ENCODE measurements around the gene ZNF532. TPM values are rescaled to one million over a fixed set of nuclear protein-coding genes. Genes with fewer than 3 reads are reported as not detected.

ZNF532 gene
- total RNA-seq, 1 donor: 42.6 TPM

DNA sequence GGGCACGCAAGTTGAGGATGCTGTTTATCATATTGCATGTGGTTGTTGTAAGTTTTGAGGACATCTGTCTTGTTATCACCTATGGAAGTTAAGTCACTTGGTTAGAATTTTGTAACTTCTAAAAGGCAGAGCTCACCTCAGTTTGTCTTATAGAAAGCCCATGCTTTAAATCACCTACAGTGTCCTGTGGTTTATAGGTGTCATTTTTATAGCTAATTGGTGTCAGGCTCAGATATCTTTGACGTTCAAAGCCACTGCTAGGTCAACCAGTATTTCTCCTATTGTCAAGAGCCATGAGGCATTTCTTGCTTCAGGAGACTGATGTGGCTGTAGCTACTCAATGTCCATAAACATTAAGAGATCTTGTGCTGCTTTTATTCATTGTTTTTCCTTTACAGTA, 16.8 kb downstream of the ZNF532 start:
- no peak for DNase-seq (ENCODE audit: low read depth)
- TF ChIP-seq, protein P1, sequence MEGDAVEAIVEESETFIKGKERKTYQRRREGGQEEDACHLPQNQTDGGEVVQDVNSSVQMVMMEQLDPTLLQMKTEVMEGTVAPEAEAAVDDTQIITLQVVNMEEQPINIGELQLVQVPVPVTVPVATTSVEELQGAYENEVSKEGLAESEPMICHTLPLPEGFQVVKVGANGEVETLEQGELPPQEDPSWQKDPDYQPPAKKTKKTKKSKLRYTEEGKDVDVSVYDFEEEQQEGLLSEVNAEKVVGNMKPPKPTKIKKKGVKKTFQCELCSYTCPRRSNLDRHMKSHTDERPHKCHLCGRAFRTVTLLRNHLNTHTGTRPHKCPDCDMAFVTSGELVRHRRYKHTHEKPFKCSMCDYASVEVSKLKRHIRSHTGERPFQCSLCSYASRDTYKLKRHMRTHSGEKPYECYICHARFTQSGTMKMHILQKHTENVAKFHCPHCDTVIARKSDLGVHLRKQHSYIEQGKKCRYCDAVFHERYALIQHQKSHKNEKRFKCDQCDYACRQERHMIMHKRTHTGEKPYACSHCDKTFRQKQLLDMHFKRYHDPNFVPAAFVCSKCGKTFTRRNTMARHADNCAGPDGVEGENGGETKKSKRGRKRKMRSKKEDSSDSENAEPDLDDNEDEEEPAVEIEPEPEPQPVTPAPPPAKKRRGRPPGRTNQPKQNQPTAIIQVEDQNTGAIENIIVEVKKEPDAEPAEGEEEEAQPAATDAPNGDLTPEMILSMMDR (IDR thresholded peaks at IDR 0.05; ENCODE audit: insufficient read depth, low read length): no peak

DNA sequence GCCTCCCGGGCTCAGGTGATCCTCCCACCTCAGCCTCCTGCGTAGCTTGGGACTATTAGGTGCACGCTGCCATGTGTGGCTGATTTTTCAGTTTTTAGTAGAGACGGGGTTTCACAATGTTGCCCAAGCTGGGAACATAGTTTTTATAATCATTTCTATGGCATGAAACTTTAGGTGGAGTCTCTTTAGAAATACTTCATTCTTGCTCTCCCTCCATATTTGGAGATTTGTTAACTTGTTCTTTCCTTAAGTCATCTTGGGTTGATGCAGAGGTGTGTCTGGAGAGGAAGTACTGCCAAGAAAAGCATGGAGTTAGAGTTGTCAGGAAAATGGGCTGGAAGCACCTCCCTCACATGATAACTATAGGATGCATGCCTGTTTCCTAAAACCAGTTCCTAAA, 17.4 kb downstream of the ZNF532 start:
- no peak overlapping the region for H3K4me3 ChIP-seq (ENCODE audit: low read depth, low read length)
- DNase-seq (ENCODE audit: low read depth): peak; percentile 77
- TF ChIP-seq, protein P1 (IDR thresholded peaks at IDR 0.05; ENCODE audit: insufficient read depth, low read length): no peak

More for the DNA sequence above, 16.8 kb downstream of the ZNF532 start:
- H3K4me3 ChIP-seq (ENCODE audit: low read depth, low read length): no peak overlapping the region

DNA sequence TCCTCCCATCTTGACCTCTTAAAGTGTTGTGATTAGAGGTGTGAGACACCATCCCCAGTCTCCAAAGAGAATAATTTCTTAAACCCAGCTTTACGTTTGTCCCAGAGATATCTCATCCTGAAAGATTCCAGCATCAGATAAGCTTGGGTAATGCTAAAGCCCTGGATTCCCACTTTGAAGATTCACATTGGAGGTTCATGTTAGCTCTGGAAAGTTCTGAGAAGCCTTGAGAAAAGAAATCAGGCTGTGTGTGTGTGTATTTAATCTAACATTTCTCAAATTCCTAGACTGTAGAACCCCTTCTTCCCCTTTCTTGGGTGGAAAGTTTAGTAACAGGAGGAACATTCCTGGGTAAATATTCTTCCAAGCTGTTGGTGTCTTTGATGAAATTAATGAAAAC, 18.0 kb downstream of the ZNF532 start:
- TF ChIP-seq, protein P1 (IDR thresholded peaks at IDR 0.05; ENCODE audit: insufficient read depth, low read length): no peak
- H3K4me3 ChIP-seq (ENCODE audit: low read depth, low read length): no peak overlapping the region
- DNase-seq (ENCODE audit: low read depth): no peak

DNA sequence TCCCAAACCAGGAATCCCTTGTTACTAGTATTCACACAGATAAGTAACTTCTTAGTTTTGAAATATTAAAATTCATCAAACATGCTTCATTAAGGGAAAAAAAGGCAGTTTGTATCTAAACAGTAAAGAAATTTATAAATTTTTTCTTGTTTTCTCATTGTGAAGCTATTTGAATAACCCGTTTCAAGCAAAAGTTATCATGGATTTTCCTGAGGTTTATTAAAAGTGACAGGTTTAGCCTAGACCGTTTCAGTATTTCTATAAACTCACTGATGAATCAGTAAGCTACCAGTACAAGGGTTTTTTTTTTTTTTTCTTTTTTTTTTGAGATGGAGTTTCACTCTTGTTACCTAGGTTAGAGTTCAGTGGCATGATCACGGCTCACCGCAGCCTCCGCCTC, 20.0 kb downstream of the ZNF532 start:
- TF ChIP-seq, protein P1 (IDR thresholded peaks at IDR 0.05; ENCODE audit: insufficient read depth, low read length): no peak
- no peak overlapping the region for H3K4me3 ChIP-seq (ENCODE audit: low read depth, low read length)
- no peak for DNase-seq (ENCODE audit: low read depth)

DNA sequence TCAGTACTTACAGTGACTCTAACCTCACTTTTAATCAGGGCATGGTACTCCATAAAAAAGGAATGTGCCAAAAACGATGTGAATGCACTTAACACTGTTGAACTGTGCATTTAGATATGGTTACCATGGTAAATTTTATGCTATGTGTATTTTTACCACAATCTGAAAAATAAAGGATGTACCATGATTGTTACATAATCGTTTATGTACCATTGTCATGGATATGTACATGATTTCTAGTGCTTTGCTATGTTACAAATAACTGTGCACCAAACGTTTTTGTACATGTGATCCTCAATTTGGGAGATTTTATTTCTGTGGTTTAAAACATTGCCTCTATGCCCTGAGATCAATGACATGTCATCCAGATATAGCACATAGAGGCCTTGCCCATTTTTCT, 21.8 kb downstream of the ZNF532 start:
- TF ChIP-seq, protein P1 (IDR thresholded peaks at IDR 0.05; ENCODE audit: insufficient read depth, low read length): no peak
- no peak overlapping the region for H3K4me3 ChIP-seq (ENCODE audit: low read depth, low read length)
- DNase-seq (ENCODE audit: low read depth): no peak

DNA sequence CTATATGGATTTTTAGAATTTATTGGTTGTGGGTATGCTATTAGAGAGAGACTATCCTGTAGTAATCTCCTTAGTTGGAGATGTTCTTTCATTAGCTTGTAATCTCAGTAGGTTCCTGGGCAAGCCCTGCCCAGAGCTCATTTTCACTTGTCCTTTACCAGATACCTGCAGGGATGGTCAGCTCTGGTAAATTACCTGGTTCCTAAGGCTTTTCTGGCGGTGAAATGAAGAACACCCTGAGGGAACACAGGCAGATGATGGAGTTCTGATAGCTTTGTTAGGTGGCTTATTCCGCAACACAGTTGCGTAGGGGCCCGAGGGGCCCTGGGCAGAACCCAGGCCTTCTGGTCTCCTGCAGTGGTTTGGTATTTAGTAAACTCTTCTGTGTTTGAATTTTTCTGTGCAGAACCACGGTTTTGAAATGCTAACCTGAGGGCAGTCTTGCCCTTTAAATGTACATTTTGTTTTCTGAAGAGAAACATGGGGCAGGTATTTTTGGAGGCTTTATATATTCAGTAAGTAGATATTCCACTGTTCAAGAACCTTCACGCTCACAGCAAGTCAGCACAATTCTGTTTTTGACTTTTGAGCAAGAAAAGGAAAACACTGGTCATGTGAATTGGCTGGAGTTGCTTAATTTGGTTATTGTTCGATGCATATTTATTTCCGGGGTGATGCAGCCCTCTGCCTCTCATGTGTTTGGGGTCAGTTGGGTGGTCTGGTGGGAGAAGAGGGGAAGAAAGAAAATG, 22.4 kb downstream of the ZNF532 start:
- TF ChIP-seq, protein P1 (IDR thresholded peaks at IDR 0.05; ENCODE audit: insufficient read depth, low read length): no peak
- no peak overlapping the region for H3K4me3 ChIP-seq (ENCODE audit: low read depth, low read length)
- no peak for DNase-seq (ENCODE audit: low read depth)

DNA sequence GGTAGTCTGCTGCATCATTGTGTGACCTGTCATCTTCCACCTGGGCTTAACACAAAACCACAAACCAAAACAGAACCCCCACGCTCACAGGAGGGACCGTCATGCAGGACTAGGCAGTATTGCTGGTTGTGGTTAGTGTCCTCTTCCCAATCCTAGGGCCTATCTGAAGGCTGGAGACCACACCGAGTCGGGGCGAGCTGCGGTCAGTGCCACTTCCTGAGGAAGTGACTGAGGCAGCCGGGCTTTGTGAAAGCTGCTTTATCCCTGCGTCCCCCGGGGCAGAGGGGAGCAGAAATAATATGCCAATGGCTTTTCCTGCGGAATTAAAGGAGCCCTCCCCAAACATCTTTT, 22.9 kb downstream of the ZNF532 start:
- TF ChIP-seq, protein P1 (IDR thresholded peaks at IDR 0.05; ENCODE audit: insufficient read depth, low read length): no peak

More for the DNA sequence above, 22.9 kb downstream of the ZNF532 start:
- DNase-seq (ENCODE audit: low read depth): peak; percentile 36
- H3K4me3 ChIP-seq (ENCODE audit: low read depth, low read length): no peak overlapping the region
